GM21360 (cell line): ENCODE data around the gene SPTBN2.

ENCODE experiments used
- ATAC-seq: cut with Tn5 transposase; IDR thresholded peaks from one replicate; pipeline ENCODE4 v1.9.1; 2021; ENCODE audit warnings: mild to moderate bottlenecking, moderate library complexity; ENCODE audit not compliant: unreplicated experiment

Gene SPTBN2

GRCh38 chr11:66686100-66686785 lies 42.8 kb downstream of the SPTBN2 start:
- no peak for ATAC-seq

GRCh38 chr11:66685276-66686099 lies 43.5 kb downstream of the SPTBN2 start:
- no peak for ATAC-seq

GRCh38 chr11:66684635-66685034 lies 44.4 kb downstream of the SPTBN2 start:
- no peak for ATAC-seq

- ATAC-seq = no peak
These were observed 45.1 kb downstream of the SPTBN2 start for GRCh38 chr11:66683877-66684276.

GRCh38 chr11:66680966-66681645 lies 47.9 kb downstream of the SPTBN2 start:
- ATAC-seq = no peak

- peak; percentile 78 for ATAC-seq
These were observed 51.2 kb downstream of the SPTBN2 start, which contains the start of gene RBM4B for GRCh38 chr11:66677599-66678375. RBM4B (minus strand) TSS chr11:66677887; CDS start chr11:66677079, 808 bp downstream.

- ATAC-seq = no peak
These were observed 52.0 kb downstream of the SPTBN2 start for GRCh38 chr11:66676931-66677598.

- ATAC-seq = no peak
These were observed 52.6 kb downstream of the SPTBN2 start for GRCh38 chr11:66676282-66676919.

- no peak for ATAC-seq
These were observed 53.9 kb downstream of the SPTBN2 start for GRCh38 chr11:66674964-66675602.

- ATAC-seq = no peak
These were observed 58.2 kb downstream of the SPTBN2 start for GRCh38 chr11:66670816-66671215.

GRCh38 chr11:66665369-66665768 lies 63.6 kb downstream of the SPTBN2 start:
- no peak for ATAC-seq

GRCh38 chr11:66663741-66664296 lies 65.2 kb downstream of the SPTBN2 start:
- no peak for ATAC-seq

- ATAC-seq = no peak
These were observed 69.3 kb downstream of the SPTBN2 start for GRCh38 chr11:66659763-66660162.

GRCh38 chr11:66653123-66653522 lies 75.9 kb downstream of the SPTBN2 start:
- ATAC-seq = no peak

- ATAC-seq = no peak
These were observed 76.4 kb downstream of the SPTBN2 start for GRCh38 chr11:66652651-66653050.

GRCh38 chr11:66651016-66651415 lies 78.0 kb downstream of the SPTBN2 start:
- ATAC-seq = no peak

GRCh38 chr11:66649903-66650302 lies 79.1 kb downstream of the SPTBN2 start:
- no peak for ATAC-seq

GRCh38 chr11:66646828-66647227 lies 82.2 kb downstream of the SPTBN2 start:
- no peak for ATAC-seq
